ENCODE measurements around the gene ISCU. TPM values are rescaled to one million over a fixed set of nuclear protein-coding genes. Genes with fewer than 3 reads are reported as not detected.
"Not testable (repeated sequence)": the region's sequence is repeated elsewhere in the genome, so short reads cannot be mapped to it uniquely, and the experiment has no call there.

The ISCU gene
- total RNA-seq, 1 donor from 2014 or later = 63.5 TPM

DNA sequence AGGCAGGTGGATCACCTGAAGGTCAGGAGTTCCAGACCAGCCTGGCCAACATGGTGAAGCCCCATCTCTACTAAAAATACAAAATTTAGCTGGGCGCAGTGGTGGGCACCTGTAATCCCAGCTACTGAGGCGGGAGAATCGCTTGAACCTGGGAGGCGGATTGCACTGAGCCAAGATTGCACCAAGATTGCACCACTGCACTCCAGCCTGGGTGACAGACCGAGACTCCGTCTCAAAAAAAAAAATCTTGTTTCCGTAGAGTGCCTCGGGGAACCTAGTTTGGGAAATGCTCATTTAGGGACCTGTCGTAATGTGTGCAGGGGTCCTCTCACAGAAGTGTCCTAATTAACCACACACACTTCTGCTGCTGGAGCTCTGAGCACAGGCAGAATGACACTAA is 28.1 kb downstream of the ISCU start:
- not testable (repeated sequence) for H3K27ac Mint-ChIP-seq

DNA sequence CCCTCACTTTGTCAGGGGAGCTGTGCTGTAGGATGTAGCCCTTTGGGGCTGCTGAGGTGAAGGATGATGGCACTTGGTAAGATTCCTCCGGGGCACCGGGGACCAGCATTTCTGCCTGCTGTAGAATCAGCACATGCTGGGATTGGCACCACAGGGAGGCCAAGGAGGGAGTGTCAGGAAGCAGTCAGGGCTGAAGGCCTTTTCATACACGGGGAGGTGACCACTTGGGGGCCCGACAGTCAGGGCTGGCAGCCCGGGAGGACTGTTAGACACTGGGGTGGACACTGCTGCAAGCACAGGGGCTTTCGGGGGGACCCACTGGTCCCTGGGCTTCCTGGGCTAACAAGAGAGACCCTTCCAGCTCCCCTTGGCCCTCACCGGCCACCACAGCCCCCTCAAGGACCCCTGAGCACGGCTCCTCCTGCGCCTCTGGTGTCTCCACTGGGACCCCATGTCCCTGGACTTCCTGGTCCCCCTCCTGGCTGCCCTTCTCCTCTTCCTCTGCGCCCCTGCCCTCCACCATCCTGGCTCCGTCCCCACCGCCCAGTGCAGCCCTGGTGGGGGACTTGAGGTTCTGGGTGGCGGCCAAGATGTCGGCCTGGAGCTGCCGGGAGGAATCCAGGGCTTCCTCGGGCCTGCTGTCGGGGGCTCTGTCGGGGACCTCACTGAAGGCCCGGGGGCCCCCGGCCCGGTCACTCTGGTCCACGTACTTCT is 29.0 kb downstream of the ISCU start:
- no peaks in the 10 kb centered on the region for H3K9me3 Mint-ChIP-seq
- no peak overlapping the region for H3K27ac Mint-ChIP-seq
- H3K4me1 Mint-ChIP-seq (ENCODE audit: low read depth) = no peaks in the 10 kb centered on the region

More for the DNA sequence above, 28.1 kb downstream of the ISCU start:
- H3K9me3 Mint-ChIP-seq; intact Hi-C loops (cut with micrococcal nuclease); H3K4me1 Mint-ChIP-seq (ENCODE audit: low read depth); H3K36me3 Mint-ChIP-seq (ENCODE audit: low read depth); H3K27me3 Mint-ChIP-seq (ENCODE audit: low read depth); DNase-seq (ENCODE audit: low spot score); H3K4me3 Mint-ChIP-seq (ENCODE audit: low read depth): not testable (repeated sequence)

DNA sequence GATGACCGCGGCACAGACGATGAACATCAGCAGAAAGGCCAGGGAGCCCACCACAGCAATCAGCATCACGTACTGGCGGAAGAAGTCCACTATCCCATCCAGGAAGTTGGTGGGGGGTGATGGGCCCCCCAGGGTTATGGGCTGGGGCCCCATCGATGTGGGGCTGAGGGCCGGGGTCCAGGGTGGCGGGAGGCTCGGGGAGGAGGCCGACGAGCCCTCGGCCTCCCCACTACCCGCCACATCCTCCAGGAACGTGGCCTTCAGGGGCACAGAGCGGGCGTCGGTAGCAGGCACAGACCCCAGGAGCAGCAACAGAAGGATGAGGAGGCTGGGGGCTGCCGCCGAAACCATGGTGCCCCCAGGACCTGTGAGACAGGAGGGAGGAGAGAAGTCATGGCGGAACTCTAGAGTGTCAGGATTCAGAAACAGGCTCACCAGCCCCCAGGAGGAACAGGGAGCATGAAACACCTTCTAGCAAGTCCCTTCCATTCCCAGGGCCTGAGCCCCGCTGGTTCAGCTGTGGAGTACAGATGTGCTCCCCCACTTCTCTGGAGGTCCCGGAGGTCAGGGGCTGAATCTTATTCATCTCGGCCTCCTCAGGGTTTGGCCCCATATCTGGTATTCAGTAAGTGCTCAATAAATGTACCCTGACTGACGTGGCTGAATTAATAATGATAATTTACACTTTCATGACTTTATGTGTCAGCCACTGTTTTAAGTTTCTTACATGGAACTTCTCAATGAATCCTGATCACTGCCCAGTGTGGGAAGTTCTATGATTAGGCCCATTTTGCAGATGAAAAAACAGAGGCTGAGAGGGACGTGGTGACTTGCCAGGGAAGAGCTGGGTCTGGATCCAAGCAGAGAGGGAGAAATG is 29.9 kb downstream of the ISCU start:
- H3K27me3 Mint-ChIP-seq (ENCODE audit: low read depth) = peaks cover 1% of the 10 kb centered on the region
- no peak for DNase-seq (ENCODE audit: low spot score)

More for the DNA sequence above, 29.0 kb downstream of the ISCU start:
- intact Hi-C loops (cut with micrococcal nuclease) = no loop called here
- no peaks in the 10 kb centered on the region for H3K36me3 Mint-ChIP-seq (ENCODE audit: low read depth)
- H3K4me3 Mint-ChIP-seq (ENCODE audit: low read depth) = no peak overlapping the region
- DNase-seq (ENCODE audit: low spot score) = no peak
- H3K27me3 Mint-ChIP-seq (ENCODE audit: low read depth) = peaks cover 1% of the 10 kb centered on the region

DNA sequence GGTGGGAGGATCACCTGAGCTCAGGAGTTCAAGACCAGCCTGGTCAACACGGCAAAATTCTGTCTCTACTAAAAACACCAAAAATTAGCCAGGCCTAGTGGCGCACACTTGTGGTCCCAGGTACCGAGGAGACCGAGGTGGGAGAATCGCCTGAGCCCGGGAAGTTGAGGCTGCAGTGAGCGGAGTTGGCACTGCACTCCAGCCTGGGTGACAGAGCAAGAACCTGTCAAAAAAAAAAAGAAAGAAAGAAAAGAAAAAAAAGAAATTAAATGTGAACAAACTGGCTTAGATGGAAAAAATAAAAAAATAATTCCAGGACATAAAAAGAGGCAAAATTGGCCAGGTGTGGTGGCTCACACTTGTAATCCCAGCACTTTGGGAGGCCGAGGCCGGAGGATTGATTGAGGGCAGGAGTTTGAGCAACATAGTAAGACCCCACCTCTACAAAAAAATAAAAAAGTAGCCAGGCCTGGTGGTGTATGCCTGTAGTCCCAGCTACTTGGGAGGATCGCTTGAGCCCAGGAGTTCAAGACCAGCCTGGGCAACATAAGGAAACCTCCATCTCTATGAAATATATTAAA is 32.0 kb downstream of the ISCU start:
- H3K9me3 Mint-ChIP-seq = no peaks in the 10 kb centered on the region
- no peak overlapping the region for H3K4me3 Mint-ChIP-seq (ENCODE audit: low read depth)
- intact Hi-C loops (cut with micrococcal nuclease) = no loop called here
- no peak overlapping the region for H3K27ac Mint-ChIP-seq
- no peak for DNase-seq (ENCODE audit: low spot score)
- no peaks in the 10 kb centered on the region for H3K4me1 Mint-ChIP-seq (ENCODE audit: low read depth)
- peaks cover 1% of the 10 kb centered on the region for H3K27me3 Mint-ChIP-seq (ENCODE audit: low read depth)
- no peaks in the 10 kb centered on the region for H3K36me3 Mint-ChIP-seq (ENCODE audit: low read depth)

More for the DNA sequence above, 29.9 kb downstream of the ISCU start:
- Mint-ChIP-seq H3K4me1 (ENCODE audit: low read depth) (no peaks in the 10 kb centered on the region), H3K4me3 (ENCODE audit: low read depth) (no peak overlapping the region), H3K36me3 (ENCODE audit: low read depth) (no peaks in the 10 kb centered on the region), H3K9me3 (no peaks in the 10 kb centered on the region), H3K27ac (no peak overlapping the region)
- intact Hi-C loops (cut with micrococcal nuclease) = no loop called here

DNA sequence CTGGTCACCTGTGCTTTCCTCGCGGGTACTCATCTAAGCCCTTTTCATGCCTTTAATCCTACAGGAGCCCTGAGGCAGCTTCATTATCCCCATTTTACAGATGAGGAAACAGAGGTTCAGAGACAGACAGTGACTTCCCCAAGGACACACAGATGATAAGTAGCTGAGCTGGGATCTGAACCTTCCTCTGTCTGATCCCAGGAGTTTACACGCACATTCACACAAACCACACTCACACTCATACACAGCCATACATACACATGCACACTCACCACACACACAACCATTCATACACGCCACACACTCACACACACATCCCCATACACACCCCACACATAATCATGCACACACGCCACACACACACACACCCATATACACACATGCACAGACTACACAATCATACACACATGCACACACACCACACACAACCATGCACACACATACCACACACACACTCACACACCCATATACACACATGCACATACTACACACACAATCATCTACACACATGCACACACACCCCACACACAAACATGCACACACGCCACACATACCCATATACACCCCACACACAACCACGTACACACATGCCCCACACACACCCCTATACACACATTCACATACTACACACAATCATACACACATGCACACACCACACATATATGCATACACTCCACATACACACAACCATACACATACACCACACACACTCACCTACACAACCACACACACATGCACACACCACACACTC is 32.7 kb downstream of the ISCU start:
- H3K9me3 Mint-ChIP-seq = no peaks in the 10 kb centered on the region
- intact Hi-C loops (cut with micrococcal nuclease) = no loop called here
- H3K27me3 Mint-ChIP-seq (ENCODE audit: low read depth) = peaks cover 1% of the 10 kb centered on the region
- no peaks in the 10 kb centered on the region for H3K4me1 Mint-ChIP-seq (ENCODE audit: low read depth)
- no peak overlapping the region for H3K27ac Mint-ChIP-seq
- H3K4me3 Mint-ChIP-seq (ENCODE audit: low read depth) = no peak overlapping the region
- no peak for DNase-seq (ENCODE audit: low spot score)
- no peaks in the 10 kb centered on the region for H3K36me3 Mint-ChIP-seq (ENCODE audit: low read depth)

DNA sequence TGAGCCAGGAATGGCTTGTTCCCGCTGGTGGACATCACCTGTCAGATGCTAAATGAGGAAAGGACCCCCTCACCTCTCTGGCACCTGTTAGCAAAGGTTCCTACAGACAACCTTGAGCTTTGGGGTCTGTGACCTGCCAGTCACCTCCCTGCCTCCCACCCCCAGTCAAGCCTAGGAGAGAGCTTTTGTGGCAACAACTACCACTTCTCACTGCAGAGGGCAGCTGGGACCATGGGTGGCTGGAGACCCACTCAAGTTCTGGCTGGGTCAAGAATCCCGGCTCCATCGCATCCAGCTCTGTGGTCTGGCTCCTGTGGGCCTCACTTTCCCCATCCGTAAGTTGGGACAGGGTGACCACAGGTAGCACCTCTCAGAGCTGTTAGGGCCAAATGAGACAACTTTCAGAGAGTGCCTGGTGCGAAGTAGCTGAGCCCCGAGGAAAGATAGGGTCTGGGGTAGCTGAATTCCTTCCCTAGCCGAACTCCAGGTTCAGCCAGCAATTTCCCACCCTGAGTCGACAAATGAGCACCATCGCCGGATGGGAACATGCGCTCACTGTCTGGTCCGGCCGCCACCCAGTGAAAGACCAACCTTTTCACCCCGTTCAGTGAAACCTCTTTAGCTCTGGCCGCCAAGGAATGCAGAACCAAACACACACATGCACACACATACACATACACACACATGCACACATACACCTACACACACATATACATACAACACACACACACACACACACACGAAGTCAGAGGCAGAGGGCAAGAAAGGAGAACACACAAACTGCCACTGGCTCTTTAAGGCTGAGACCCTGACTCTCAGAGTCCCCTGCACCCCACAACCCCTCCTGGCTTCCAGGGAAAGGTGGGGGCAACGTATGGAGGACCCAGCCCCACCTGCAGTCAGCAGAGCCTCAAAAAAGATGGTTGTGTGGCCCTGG is 33.6 kb downstream of the ISCU start:
- H3K36me3 Mint-ChIP-seq (ENCODE audit: low read depth) = no peaks in the 10 kb centered on the region
- no peaks in the 10 kb centered on the region for H3K4me1 Mint-ChIP-seq (ENCODE audit: low read depth)
- intact Hi-C loops (cut with micrococcal nuclease) = no loop called here
- no peak overlapping the region for H3K27ac Mint-ChIP-seq
- no peak overlapping the region for H3K4me3 Mint-ChIP-seq (ENCODE audit: low read depth)
- no peaks in the 10 kb centered on the region for H3K27me3 Mint-ChIP-seq (ENCODE audit: low read depth)
- H3K9me3 Mint-ChIP-seq = no peaks in the 10 kb centered on the region
- DNase-seq (ENCODE audit: low spot score) = no peak

DNA sequence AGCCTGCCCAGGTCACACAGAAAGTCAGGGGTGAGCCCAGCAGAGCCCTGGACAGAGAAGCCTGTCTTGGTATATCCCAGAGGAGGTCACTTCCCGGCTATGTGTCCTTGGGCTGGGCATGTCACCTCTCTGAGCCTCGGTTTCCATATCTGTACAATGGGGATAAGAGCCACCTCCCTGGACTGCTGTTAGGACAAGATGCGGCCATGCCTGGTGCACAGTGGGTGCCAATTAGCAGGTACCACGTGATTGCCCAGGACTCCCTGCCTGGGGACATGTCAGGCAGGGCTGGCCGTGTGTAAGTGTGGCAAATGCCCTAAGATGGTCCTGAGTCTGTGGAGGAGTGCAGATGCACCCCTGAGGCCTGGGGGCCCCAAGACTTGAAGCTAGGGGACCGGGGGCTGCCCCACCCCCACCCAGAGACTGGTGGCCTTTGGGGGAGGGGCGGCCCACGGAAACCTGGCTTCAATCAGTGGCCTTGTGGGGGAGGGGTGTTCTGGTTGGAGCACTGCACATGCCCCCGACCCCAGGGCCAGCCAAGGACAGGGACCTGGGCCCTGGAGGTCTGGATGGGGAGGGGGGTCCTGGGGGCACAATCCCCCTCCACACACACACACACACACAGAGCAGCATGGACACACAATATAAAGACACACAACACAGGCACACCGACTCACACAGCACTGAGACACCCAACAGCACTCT is 34.6 kb downstream of the ISCU start:
- H3K27ac Mint-ChIP-seq = no peak overlapping the region
- H3K27me3 Mint-ChIP-seq (ENCODE audit: low read depth) = no peaks in the 10 kb centered on the region
- no peak for DNase-seq (ENCODE audit: low spot score)
- intact Hi-C loops (cut with micrococcal nuclease) = no loop called here
- H3K9me3 Mint-ChIP-seq = no peaks in the 10 kb centered on the region
- H3K4me3 Mint-ChIP-seq (ENCODE audit: low read depth) = no peak overlapping the region
- no peaks in the 10 kb centered on the region for H3K4me1 Mint-ChIP-seq (ENCODE audit: low read depth)
- no peaks in the 10 kb centered on the region for H3K36me3 Mint-ChIP-seq (ENCODE audit: low read depth)

DNA sequence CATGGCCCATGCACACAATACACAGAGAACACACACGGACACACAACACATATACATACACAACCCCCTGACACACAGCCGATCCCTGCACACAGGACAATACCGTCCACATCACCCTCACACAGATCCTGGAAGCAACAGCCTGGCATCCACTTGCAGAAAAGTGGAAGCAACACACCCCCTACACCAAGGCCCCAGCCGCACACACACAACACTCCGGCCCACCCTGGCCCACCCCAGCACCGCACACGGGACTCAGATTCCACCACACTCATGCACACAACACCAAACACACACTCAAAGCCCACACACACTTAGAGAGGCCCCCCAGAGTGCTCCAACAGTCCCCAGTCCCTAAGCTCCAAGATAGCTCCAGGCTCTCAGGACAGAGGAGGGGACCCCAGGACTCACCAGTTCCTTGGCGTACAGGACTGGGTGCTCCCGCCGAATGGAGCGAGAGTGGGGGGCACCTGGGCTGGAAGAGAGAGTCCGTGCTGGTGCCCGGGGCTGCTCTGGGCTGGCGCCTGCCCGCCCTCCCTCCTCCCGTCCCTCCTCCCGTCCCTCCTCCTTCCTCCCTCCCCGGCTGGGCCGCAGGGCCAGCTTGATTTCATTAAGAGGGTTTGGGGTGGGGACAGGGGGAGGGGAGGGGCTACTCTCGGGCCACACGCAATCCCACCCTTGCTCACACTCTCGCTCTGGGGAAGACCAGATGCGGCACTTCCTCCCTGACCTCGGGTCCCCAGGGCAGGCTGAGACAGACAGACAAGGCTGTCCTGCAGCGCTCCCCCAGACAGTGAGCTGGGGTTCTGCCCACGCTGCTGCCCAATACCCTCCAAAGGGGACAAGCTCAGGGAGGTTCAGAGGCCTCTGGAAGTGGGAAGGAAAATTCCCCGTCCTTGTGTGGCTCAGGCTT is 35.4 kb downstream of the ISCU start, which contains the start of gene TMEM119:
TMEM119 (minus strand) TSS at position 526 of the 913 bp plus-strand sequence. CDS start 5,701 bp downstream, outside the sequence.
- H3K27ac Mint-ChIP-seq = no peak within 1 kb of the TSS
- no peaks in the 10 kb centered on the region for H3K9me3 Mint-ChIP-seq
- no peaks in the 10 kb centered on the region for H3K27me3 Mint-ChIP-seq (ENCODE audit: low read depth)
- no peak for DNase-seq (ENCODE audit: low spot score)
- H3K36me3 Mint-ChIP-seq (ENCODE audit: low read depth) = no peaks in the 10 kb centered on the region
- no peaks in the 10 kb centered on the region for H3K4me1 Mint-ChIP-seq (ENCODE audit: low read depth)
- no peak within 1 kb of the TSS for H3K4me3 Mint-ChIP-seq (ENCODE audit: low read depth)
- intact Hi-C loops (cut with micrococcal nuclease) = no loop called here

DNA sequence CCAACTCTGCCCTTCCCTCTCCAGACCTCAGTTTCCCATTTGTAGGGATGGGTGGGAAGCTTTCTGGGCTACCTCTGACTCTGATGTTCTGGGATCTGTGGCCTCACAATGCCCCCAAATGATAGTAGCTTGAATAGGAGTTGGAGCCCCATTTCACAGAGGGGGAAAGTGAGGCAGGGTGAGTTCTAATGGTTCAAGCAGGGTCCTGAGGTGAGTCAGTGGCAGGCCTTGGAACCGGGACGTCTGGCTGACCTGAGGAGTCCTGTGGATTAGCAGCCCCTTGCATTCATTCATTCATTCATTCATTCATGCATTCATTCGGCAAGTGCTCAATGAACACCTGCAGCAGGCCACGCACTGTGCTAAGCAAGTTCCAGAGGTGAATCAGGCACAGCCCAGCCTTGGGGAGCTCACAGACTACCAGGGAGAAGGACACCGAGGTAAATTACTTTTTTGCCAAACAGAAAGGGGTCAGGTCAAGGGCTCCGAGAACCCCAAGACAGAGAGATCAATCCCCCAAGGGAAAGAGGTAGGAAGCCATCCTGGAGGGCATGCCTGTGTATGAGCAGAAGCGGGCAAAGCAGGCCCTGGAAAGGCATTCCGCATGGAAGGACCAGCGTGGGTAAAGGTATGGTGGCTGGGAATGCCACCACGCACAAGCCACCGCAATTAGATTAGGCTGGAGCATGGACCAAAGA is 36.3 kb downstream of the ISCU start:
- Mint-ChIP-seq H3K9me3 (no peaks in the 10 kb centered on the region), H3K4me3 (ENCODE audit: low read depth) (no peak overlapping the region), H3K4me1 (ENCODE audit: low read depth) (no peaks in the 10 kb centered on the region), H3K27me3 (ENCODE audit: low read depth) (no peaks in the 10 kb centered on the region), H3K36me3 (ENCODE audit: low read depth) (no peaks in the 10 kb centered on the region), H3K27ac (no peak overlapping the region)
- no peak for DNase-seq (ENCODE audit: low spot score)
- intact Hi-C loops (cut with micrococcal nuclease) = no loop called here

DNA sequence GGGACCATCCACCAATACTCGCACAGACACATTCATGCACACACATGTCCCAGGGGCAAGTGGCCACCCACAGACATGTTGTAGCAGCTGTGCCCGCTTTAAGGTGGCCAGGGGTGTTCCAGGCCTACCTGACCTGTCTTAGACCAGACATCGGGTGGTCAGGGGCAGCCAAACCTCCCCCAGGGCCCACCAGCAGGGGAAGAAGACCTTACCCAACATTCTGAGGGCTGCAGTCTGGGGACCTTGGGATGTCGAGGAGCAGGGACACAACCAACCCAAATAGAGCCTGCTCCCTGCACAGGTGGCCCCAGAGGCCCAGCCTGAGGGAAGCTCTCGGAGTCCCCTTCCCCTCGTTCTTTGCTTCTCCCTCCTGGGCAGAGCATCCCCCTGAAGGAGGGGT is 37.1 kb downstream of the ISCU start:
- intact Hi-C loops (cut with micrococcal nuclease) = no loop called here
- H3K9me3 Mint-ChIP-seq = no peaks in the 10 kb centered on the region
- H3K27me3 Mint-ChIP-seq (ENCODE audit: low read depth) = no peaks in the 10 kb centered on the region
- H3K36me3 Mint-ChIP-seq (ENCODE audit: low read depth) = no peaks in the 10 kb centered on the region
- no peak overlapping the region for H3K4me3 Mint-ChIP-seq (ENCODE audit: low read depth)
- no peak for DNase-seq (ENCODE audit: low spot score)
- no peaks in the 10 kb centered on the region for H3K4me1 Mint-ChIP-seq (ENCODE audit: low read depth)
- H3K27ac Mint-ChIP-seq = no peak overlapping the region

Data from activated T-helper 2 cell treated with anti-CD3 and anti-CD28 coated beads, Interferon-gamma antibody, Interleukin-2, Interleukin-4, amounts not matched to agents 10 μg/mL and 5 μg/mL and 100 μg/mL, durations not matched to agents 14 hours and 24 hours and 36 hours (primary cell).